GM23338 (cell line): Measurements from ENCODE around the gene TMEM185B. TPM values are rescaled to one million over a fixed set of nuclear protein-coding genes. Genes with fewer than 3 reads are reported as not detected.

Source experiments
- ATAC-seq: fragments of 200-7000 bp; cut with Tn5 transposase; 3 replicates; pipeline ENCODE4 v1.9.1; 2020
- DNase-seq: peaks from one replicate; pipeline ENCODE4 v3.0.0-alpha.2; 2015; ENCODE audit warnings: low spot score
- H2AFZ ChIP-seq: fragments of 200-600 bp; sonication (generic); 2 replicates; pipeline ENCODE4 v1.8.0; 2016; ENCODE audit warnings: antibody characterized with exemption, mild to moderate bottlenecking, moderate library complexity
- H3F3A ChIP-seq: fragments of 200-600 bp; sonication (generic); replicated peaks from 2 replicates; pipeline ENCODE4 v1.8.0; 2017; ENCODE audit warnings: antibody characterized with exemption, mixed run types, low read depth
- H3K27ac ChIP-seq: fragments of 200-600 bp; sonication (generic); 2 replicates; pipeline ENCODE4 v1.6.1; 2016; ENCODE audit warnings: low read depth
- H3K27me3 ChIP-seq: fragments of 200-600 bp; sonication (generic); 2 replicates; pipeline ENCODE4 v1.8.0; 2016; ENCODE audit warnings: mild to moderate bottlenecking, mixed run types, moderate library complexity; ENCODE audit not compliant: insufficient read depth
- H3K36me3 ChIP-seq: fragments of 200-600 bp; sonication (generic); 2 replicates; pipeline ENCODE4 v1.8.0; 2016; ENCODE audit warnings: mild to moderate bottlenecking; ENCODE audit not compliant: insufficient read depth
- H3K4me1 ChIP-seq: fragments of 200-600 bp; sonication (generic); 2 replicates; pipeline ENCODE4 v1.8.0; 2016; ENCODE audit warnings: mild to moderate bottlenecking, moderate library complexity; ENCODE audit not compliant: insufficient read depth
- H3K4me2 ChIP-seq: fragments of 200-600 bp; sonication (generic); 2 replicates; pipeline ENCODE4 v1.7.1; 2017; ENCODE audit warnings: mixed run types
- H3K4me3 ChIP-seq: fragments of 200-600 bp; sonication (generic); 2 replicates; pipeline ENCODE4 v1.6.1; 2016; ENCODE audit warnings: mixed run types
- H3K79me2 ChIP-seq: fragments of 200-600 bp; sonication (generic); replicated peaks from 2 replicates; pipeline ENCODE4 v1.8.0; 2017; ENCODE audit warnings: mild to moderate bottlenecking; ENCODE audit not compliant: insufficient read depth
- H3K9me2 ChIP-seq: fragments of 200-600 bp; sonication (generic); 2 replicates; pipeline ENCODE4 v1.8.0; 2017; ENCODE audit not compliant: insufficient read depth
- H4K20me1 ChIP-seq: fragments of 200-600 bp; sonication (generic); replicated peaks from 2 replicates; pipeline ENCODE4 v1.8.0; 2017; ENCODE audit warnings: mild to moderate bottlenecking; ENCODE audit not compliant: insufficient read depth
- H3K27ac Mint-ChIP-seq: 2 replicates; pipeline ENCODE4 v1.8.0; 2020; ENCODE audit warnings: inconsistent platforms, mild to moderate bottlenecking, moderate library complexity, mixed read lengths
- H3K27me3 Mint-ChIP-seq: 3 replicates; pipeline ENCODE4 v1.8.0; 2022; ENCODE audit warnings: low read depth, mild to moderate bottlenecking, moderate library complexity, mixed read lengths, inconsistent platforms; ENCODE audit not compliant: insufficient read depth, poor library complexity
- H3K36me3 Mint-ChIP-seq: 3 replicates; pipeline ENCODE4 v1.8.0; 2021; ENCODE audit warnings: low read depth, mild to moderate bottlenecking, inconsistent platforms, moderate library complexity, mixed read lengths
- H3K4me1 Mint-ChIP-seq: 3 replicates; pipeline ENCODE4 v1.8.0; 2020; ENCODE audit warnings: mild to moderate bottlenecking, inconsistent platforms, mixed read lengths
- H3K4me3 Mint-ChIP-seq: 3 replicates; pipeline ENCODE4 v1.8.0; 2021; ENCODE audit warnings: moderate library complexity, mild to moderate bottlenecking, inconsistent platforms, mixed read lengths
- H3K9me3 Mint-ChIP-seq: 3 replicates; pipeline ENCODE4 v1.8.0; 2020; ENCODE audit warnings: moderate library complexity, mild to moderate bottlenecking, inconsistent platforms, mixed read lengths
- CREB1 ChIP-seq: fragments of 250-450 bp; sonication (Bioruptor Pico); IDR thresholded peaks from 2 replicates; pipeline ENCODE4 v1.5.0; 2020; ENCODE audit warnings: low read depth, mild to moderate bottlenecking, moderate library complexity
- CTCF ChIP-seq, 2 experiments: fragments of 200-600 bp in 1 of 2; sonication (generic) in 1 of 2; conservative IDR thresholded peaks; 2 replicates each; pipeline versions ENCODE4 v1.5.1 to v1.6.1; 2016 to 2017; ENCODE audit warnings: antibody characterized with exemption in 2 of 2, low read depth in 2 of 2, mild to moderate bottlenecking in 2 of 2, moderate library complexity in 1 of 2
- EZH2 ChIP-seq: fragments of 200-600 bp; sonication (generic); IDR thresholded peaks from one replicate; pipeline ENCODE4 v1.8.0; 2017; ENCODE audit warnings: antibody characterized with exemption, mild to moderate bottlenecking, low read depth; ENCODE audit not compliant: unreplicated experiment
- EZH2phosphoT487 ChIP-seq: fragments of 200-600 bp; sonication (generic); IDR thresholded peaks from one replicate; pipeline ENCODE4 v1.8.1; 2018; ENCODE audit warnings: antibody characterized with exemption; ENCODE audit not compliant: unreplicated experiment
- JUNB ChIP-seq: IDR thresholded peaks from one replicate; pipeline ENCODE4 v1.6.1; 2016; ENCODE audit warnings: antibody characterized with exemption; ENCODE audit not compliant: unreplicated experiment
- NANOG ChIP-seq: IDR thresholded peaks from 2 replicates; pipeline ENCODE4 v1.6.1; 2016; ENCODE audit warnings: antibody characterized with exemption, borderline replicate concordance
- POLR2AphosphoS5 ChIP-seq: IDR thresholded peaks from 2 replicates; pipeline ENCODE4 v1.6.1; 2016; ENCODE audit warnings: antibody characterized with exemption, low read depth
- STAT1 ChIP-seq: IDR thresholded peaks from one replicate; pipeline ENCODE4 v1.6.1; 2016; ENCODE audit warnings: antibody characterized with exemption; ENCODE audit not compliant: unreplicated experiment
- ZNF114 ChIP-seq: fragments of 250-450 bp; sonication (Bioruptor Pico); IDR thresholded peaks from 2 replicates; pipeline ENCODE4 v1.5.0; 2020; ENCODE audit warnings: mild to moderate bottlenecking, moderate library complexity
- ZNF331 ChIP-seq: fragments of 250-450 bp; sonication (Bioruptor Pico); IDR thresholded peaks from 2 replicates; pipeline ENCODE4 v1.5.0; 2020; ENCODE audit warnings: low read depth, mild to moderate bottlenecking, moderate library complexity
- ZNF462 ChIP-seq: fragments of 250-450 bp; sonication (Bioruptor Pico); IDR thresholded peaks from 2 replicates; pipeline ENCODE4 v1.5.0; 2020; ENCODE audit warnings: mild to moderate bottlenecking, moderate library complexity
- polyA plus RNA-seq: library from polyadenylated mRNA; unstranded; fragments of >200 nt; fragmentation: Nextera tagmentation; extraction: Ambion mirVana; gene quantifications from 2 replicates; pipeline ENCODE4 v1.2.1, GENCODE V29; 2016
- total RNA-seq: library from RNA; depleted of rRNA; stranded (reverse); fragments of >200 nt; shearing (Covaris generic); gene quantifications from 2 replicates; pipeline ENCODE4 v1.2.3, GENCODE V29; 2014
- TF ChIP-seq, protein P1 (sequence below): IDR thresholded peaks from 2 replicates; pipeline ENCODE4 v1.6.1; 2016; ENCODE audit warnings: antibody characterized with exemption
- TF ChIP-seq, protein P2 (sequence below): IDR thresholded peaks from one replicate; pipeline ENCODE4 v1.6.1; 2018; ENCODE audit warnings: antibody characterized with exemption; ENCODE audit not compliant: unreplicated experiment

The TMEM185B gene
- total and polyA plus RNA-seq, 2 experiments from 2014 or later: 3.9 to 24.4 TPM

- peaks cover 32% of the 10 kb centered on the region for H3K27me3 Mint-ChIP-seq
- H3K9me2 ChIP-seq: no peaks in the 10 kb centered on the region; the same call in 1 of the 2 replicates
- peaks cover 11% of the 10 kb centered on the region for H3K36me3 Mint-ChIP-seq
- TF ChIP-seq POLR2AphosphoS5 (no peak), ZNF114 (CRISPR knock-in tag) (no peak), CREB1 (CRISPR knock-in tag) (no peak), ZNF462 (CRISPR knock-in tag) (no peak), EZH2 (no peak), JUNB (no peak), ZNF331 (no peak), NANOG (no peak), EZH2phosphoT487 (no peak), STAT1 (no peak), CTCF (conservative IDR thresholded peaks at IDR 0.05; ENCODE audit: low read depth in 2 of 2) (no peak)
- TF ChIP-seq, protein P1, sequence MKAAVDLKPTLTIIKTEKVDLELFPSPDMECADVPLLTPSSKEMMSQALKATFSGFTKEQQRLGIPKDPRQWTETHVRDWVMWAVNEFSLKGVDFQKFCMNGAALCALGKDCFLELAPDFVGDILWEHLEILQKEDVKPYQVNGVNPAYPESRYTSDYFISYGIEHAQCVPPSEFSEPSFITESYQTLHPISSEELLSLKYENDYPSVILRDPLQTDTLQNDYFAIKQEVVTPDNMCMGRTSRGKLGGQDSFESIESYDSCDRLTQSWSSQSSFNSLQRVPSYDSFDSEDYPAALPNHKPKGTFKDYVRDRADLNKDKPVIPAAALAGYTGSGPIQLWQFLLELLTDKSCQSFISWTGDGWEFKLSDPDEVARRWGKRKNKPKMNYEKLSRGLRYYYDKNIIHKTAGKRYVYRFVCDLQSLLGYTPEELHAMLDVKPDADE: no peak
- TF ChIP-seq, protein P2, sequence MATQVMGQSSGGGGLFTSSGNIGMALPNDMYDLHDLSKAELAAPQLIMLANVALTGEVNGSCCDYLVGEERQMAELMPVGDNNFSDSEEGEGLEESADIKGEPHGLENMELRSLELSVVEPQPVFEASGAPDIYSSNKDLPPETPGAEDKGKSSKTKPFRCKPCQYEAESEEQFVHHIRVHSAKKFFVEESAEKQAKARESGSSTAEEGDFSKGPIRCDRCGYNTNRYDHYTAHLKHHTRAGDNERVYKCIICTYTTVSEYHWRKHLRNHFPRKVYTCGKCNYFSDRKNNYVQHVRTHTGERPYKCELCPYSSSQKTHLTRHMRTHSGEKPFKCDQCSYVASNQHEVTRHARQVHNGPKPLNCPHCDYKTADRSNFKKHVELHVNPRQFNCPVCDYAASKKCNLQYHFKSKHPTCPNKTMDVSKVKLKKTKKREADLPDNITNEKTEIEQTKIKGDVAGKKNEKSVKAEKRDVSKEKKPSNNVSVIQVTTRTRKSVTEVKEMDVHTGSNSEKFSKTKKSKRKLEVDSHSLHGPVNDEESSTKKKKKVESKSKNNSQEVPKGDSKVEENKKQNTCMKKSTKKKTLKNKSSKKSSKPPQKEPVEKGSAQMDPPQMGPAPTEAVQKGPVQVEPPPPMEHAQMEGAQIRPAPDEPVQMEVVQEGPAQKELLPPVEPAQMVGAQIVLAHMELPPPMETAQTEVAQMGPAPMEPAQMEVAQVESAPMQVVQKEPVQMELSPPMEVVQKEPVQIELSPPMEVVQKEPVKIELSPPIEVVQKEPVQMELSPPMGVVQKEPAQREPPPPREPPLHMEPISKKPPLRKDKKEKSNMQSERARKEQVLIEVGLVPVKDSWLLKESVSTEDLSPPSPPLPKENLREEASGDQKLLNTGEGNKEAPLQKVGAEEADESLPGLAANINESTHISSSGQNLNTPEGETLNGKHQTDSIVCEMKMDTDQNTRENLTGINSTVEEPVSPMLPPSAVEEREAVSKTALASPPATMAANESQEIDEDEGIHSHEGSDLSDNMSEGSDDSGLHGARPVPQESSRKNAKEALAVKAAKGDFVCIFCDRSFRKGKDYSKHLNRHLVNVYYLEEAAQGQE: no peak
- no peak overlapping the region for H2AFZ ChIP-seq
- peaks cover 12% of the 10 kb centered on the region for H3K4me1 ChIP-seq
- H3K27ac Mint-ChIP-seq: no peak overlapping the region
- H3K79me2 ChIP-seq: peaks cover 12% of the 10 kb centered on the region; the same call in 1 of the 2 replicates
- H3K4me3 Mint-ChIP-seq: no peak overlapping the region
- no peak for ATAC-seq
- H3K9me3 Mint-ChIP-seq: peaks cover 7% of the 10 kb centered on the region; the same call in 2 of the 3 replicates
- H3K27me3 ChIP-seq: peaks cover 33% of the 10 kb centered on the region
- peaks cover 21% of the 10 kb centered on the region for H3K4me1 Mint-ChIP-seq
- no peak overlapping the region for H3K4me2 ChIP-seq
- no peak for DNase-seq
- no peak overlapping the region for H3K4me3 ChIP-seq
- H3K27ac ChIP-seq: no peak overlapping the region
- peaks cover 4% of the 10 kb centered on the region for H4K20me1 ChIP-seq
- H3K36me3 ChIP-seq: no peaks in the 10 kb centered on the region
- H3F3A ChIP-seq: peaks cover 13% of the 10 kb centered on the region; the same call in 1 of the 2 replicates
Measured at GRCh38 chr2:120255986-120256650, 32.9 kb upstream of the TMEM185B start.
